HepG2 (cell line): ENCODE data around the gene VAC14. TPM values are rescaled to one million over a fixed set of nuclear protein-coding genes. Genes with fewer than 3 reads are reported as not detected.
A peak's percentile ranks its signal among the peaks of the same experiment; 100 is the strongest.

Source experiments
- ATAC-seq: fragments of 200-7000 bp; cut with Tn5 transposase; 3 replicates; pipeline ENCODE4 v1.9.1; 2020; ENCODE audit warnings: mild to moderate bottlenecking, moderate library complexity
- BruUV-seq: library from RNA; stranded (reverse); fragments of 400-500 nt; replicated peaks from 2 replicates; lab custom pipeline; 2021; lab: Mats Ljungman, UMichigan
- CTCF ChIA-PET: fragments of 300-600 bp; formaldehyde crosslinking; extraction: SDS; loops from one replicate; lab custom pipeline; 2021; ENCODE audit warnings: low total read pairs, inconsistent platforms, low intra/inter-chr PET ratio; lab: Yijun Ruan, JAX
- POLR2A ChIA-PET: fragments of 350-600 bp; sonication (Branson Sonifier 250); formaldehyde crosslinking; loops from one replicate; lab custom pipeline; 2020; ENCODE audit warnings: antibody characterized with exemption, inconsistent platforms; lab: Yijun Ruan, JAX
- DNase-seq: peaks from one replicate; pipeline ENCODE4 v3.0.0-alpha.2; 2015; ENCODE audit warnings: low spot score
- FAIRE-seq: peaks from 3 replicates; lab custom pipeline; 2011; peaks lifted over from hg19 to GRCh38; lab: Jason Lieb, UNC
- H2AFZ ChIP-seq: one replicate; pipeline ENCODE4 v1.6.1; 2011; ENCODE audit warnings: low read length, inconsistent platforms
- H3K27ac ChIP-seq: fragments of 300-600 bp; 3 replicates; pipeline ENCODE4 v1.8.0; 2011; ENCODE audit warnings: mixed run types, mild to moderate bottlenecking, mixed read lengths, low read length, inconsistent platforms; ENCODE audit not compliant: insufficient read depth; ENCODE audit errors: extremely low read length
- H3K27me3 ChIP-seq, 2 experiments: fragments of 200-600 bp in 1 of 2; 2 replicates in 1 of 2; 3 replicates in 1 of 2; pipeline versions ENCODE4 v1.6.0 to v1.8.0; 2011; ENCODE audit warnings: low read length in 2 of 2, mild to moderate bottlenecking in 2 of 2, moderate library complexity in 2 of 2, inconsistent platforms in 1 of 2; ENCODE audit not compliant: insufficient read depth in 2 of 2, control insufficient read depth in 1 of 2
- H3K36me3 ChIP-seq, 2 experiments: fragments of 200-600 bp in 1 of 2; replicated peaks in 1 of 2; 2 replicates in 1 of 2; 3 replicates in 1 of 2; pipeline versions ENCODE4 v1.5.1 to v1.8.0; 2011; ENCODE audit warnings: low read length in 2 of 2, inconsistent platforms in 1 of 2; ENCODE audit not compliant: insufficient read depth in 2 of 2, control insufficient read depth in 1 of 2
- H3K4me1 ChIP-seq: 2 replicates; pipeline ENCODE4 v1.5.1; 2012; ENCODE audit warnings: low read length, inconsistent platforms; ENCODE audit not compliant: insufficient read depth
- H3K4me2 ChIP-seq: 2 replicates; pipeline ENCODE4 v1.6.0; 2011; ENCODE audit warnings: low read depth, low read length, inconsistent platforms
- H3K4me3 ChIP-seq, 3 experiments: fragments of 200-600 bp in 1 of 3; sonication (generic), shearing (Covaris generic) in 1 of 3; replicated peaks in 1 of 3; 2 replicates each; pipeline ENCODE4 v1.5.1; 2011 to 2016; ENCODE audit warnings: low read length in 3 of 3, inconsistent platforms in 2 of 3, low read depth in 2 of 3, mild to moderate bottlenecking in 2 of 3, control low read depth in 1 of 3, mixed read lengths in 1 of 3; ENCODE audit not compliant: insufficient read depth in 1 of 3
- H3K79me2 ChIP-seq: one replicate; pipeline ENCODE4 v1.6.1; 2011; ENCODE audit warnings: low read length, inconsistent platforms; ENCODE audit not compliant: insufficient read depth
- H3K9ac ChIP-seq: 2 replicates; pipeline ENCODE4 v1.6.0; 2011; ENCODE audit warnings: mild to moderate bottlenecking, low read depth, low read length, inconsistent platforms; ENCODE audit not compliant: insufficient read depth
- H3K9me3 ChIP-seq: 2 replicates; pipeline ENCODE4 v1.5.1; 2012; ENCODE audit warnings: mild to moderate bottlenecking, low read length
- H4K20me1 ChIP-seq: 2 replicates; pipeline ENCODE4 v1.6.0; 2011; ENCODE audit warnings: inconsistent platforms, mild to moderate bottlenecking, low read length, moderate library complexity; ENCODE audit not compliant: insufficient read depth
- FIP1L1 ChIP-seq: fragments of 200-400 bp; formaldehyde crosslinking; IDR thresholded peaks from 2 replicates; pipeline ENCODE4 v1.6.1; 2018; ENCODE audit warnings: low read depth, mild to moderate bottlenecking, low read length, moderate library complexity, borderline replicate concordance; ENCODE audit not compliant: insufficient read depth
- GPN1 ChIP-seq: sonication (generic); formaldehyde crosslinking; IDR thresholded peaks from 2 replicates; pipeline ENCODE4 v1.5.1; 2020; ENCODE audit warnings: missing genetic modification reagents, borderline replicate concordance
- HHEX ChIP-seq: IDR thresholded peaks from 2 replicates; pipeline ENCODE4 v1.6.1; 2016; ENCODE audit warnings: control low read depth
- HNRNPK ChIP-seq: fragments of 200-400 bp; formaldehyde crosslinking; IDR thresholded peaks from 2 replicates; pipeline ENCODE4 v1.6.1; 2018; ENCODE audit warnings: low read length, low read depth, moderate library complexity, mild to moderate bottlenecking; ENCODE audit not compliant: poor library complexity, severe bottlenecking
- HOXA9 ChIP-seq: sonication (generic); formaldehyde crosslinking; IDR thresholded peaks from 2 replicates; pipeline ENCODE4 v1.8.1; 2022; ENCODE audit warnings: missing genetic modification reagents, mild to moderate bottlenecking, moderate library complexity, borderline replicate concordance
- MATR3 ChIP-seq: sonication (generic); formaldehyde crosslinking; IDR thresholded peaks from 2 replicates; pipeline ENCODE4 v1.4.0; 2020; ENCODE audit warnings: missing genetic modification reagents
- SALL2 ChIP-seq: sonication (generic); formaldehyde crosslinking; IDR thresholded peaks from 2 replicates; pipeline ENCODE4 v1.8.1; 2023; ENCODE audit warnings: mild to moderate bottlenecking, missing genetic modification reagents, inconsistent platforms
- ZNF207 ChIP-seq: fragments of 450-650 bp; IDR thresholded peaks from 2 replicates; pipeline ENCODE4 v1.6.1; 2016; ENCODE audit warnings: antibody characterized with exemption, borderline replicate concordance
- ZNF383 ChIP-seq: sonication (generic); formaldehyde crosslinking; IDR thresholded peaks from 2 replicates; pipeline ENCODE4 v1.4.0; 2020; ENCODE audit warnings: missing genetic modification reagents, mild to moderate bottlenecking, borderline replicate concordance
- WGBS: methylation state at CpG from one replicate; pipeline ENCODE4 v1.1.6; 2017; ENCODE audit warnings: low lambda C conversion rate; 5-methylcytosine and 5-hydroxymethylcytosine counted together
- in situ Hi-C: cut with HindIII; loops from 2 replicates; pipeline ENCODE4 v1.10.0; 2017; ENCODE audit warnings: low pct_unique_long_range_greater_than_20kb; ENCODE audit not compliant: extremely low pct_ligation_motif_present
- intact Hi-C: fragments of 100-400 bp; cut with micrococcal nuclease; formaldehyde crosslinking; loops from one replicate; pipeline ENCODE4 v1.10.0; 2022; ENCODE audit not compliant: unreplicated experiment
- polyA plus RNA-seq, 8 experiments: library from polyadenylated mRNA; depleted of rRNA in 3 of 8; stranded (reverse) in 7 of 8; unstranded in 1 of 8; fragments of >200 nt; fragmentation: Illumina TruSeq in 4 of 8; extraction: Trizol in 4 of 8; gene quantifications; 2 replicates each; pipeline versions ENCODE4 v1.2.1 to v1.2.3, GENCODE V29; 2011 to 2016; ENCODE audit warnings: low read depth in 4 of 8, missing spikeins in 1 of 8, mixed read lengths in 1 of 8; ENCODE audit not compliant: insufficient read depth in 1 of 8
- total RNA-seq, 5 experiments: library from RNA; depleted of rRNA; stranded (reverse); fragments of >200 nt; fragmentation: Illumina TruSeq; extraction: Trizol; gene quantifications; 2 replicates each; pipeline ENCODE4 v1.2.3, GENCODE V29; 2016; ENCODE audit warnings: low read depth in 1 of 5
- TF ChIP-seq, protein P1 (sequence below): sonication (generic); formaldehyde crosslinking; IDR thresholded peaks from 2 replicates; pipeline ENCODE4 v1.5.0; 2020; ENCODE audit warnings: mild to moderate bottlenecking, missing genetic modification reagents

VAC14 gene
- total and polyA plus RNA-seq, 2 of the 13 experiments (the other 11 are each of a cell fraction or from before 2014, with no cell fraction given): 23.5 to 24.6 TPM

DNA sequence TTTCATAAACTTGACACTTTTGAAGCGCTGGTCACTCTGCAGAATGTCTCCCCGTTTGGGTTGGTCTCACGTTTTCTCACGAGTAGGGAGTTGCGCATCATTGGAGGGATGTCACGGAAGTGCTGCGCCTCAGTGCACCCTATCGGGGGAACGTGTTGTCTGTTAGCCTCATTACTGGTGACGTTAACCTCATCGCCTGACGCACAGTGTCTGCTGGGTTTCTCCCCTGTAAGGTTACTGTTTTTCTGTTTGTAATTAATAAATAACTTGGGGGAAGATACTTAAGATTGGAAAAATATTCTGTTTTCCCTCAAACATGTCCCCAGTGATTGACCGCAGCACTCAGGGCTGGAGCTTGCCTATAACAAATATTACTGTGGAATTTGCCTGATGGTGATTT, 26.7 kb downstream of the VAC14 start:
- H2AFZ ChIP-seq: no peak overlapping the region
- intact Hi-C loops (no loop called here), in situ Hi-C loops (no loop called here)
- POLR2A ChIA-PET: interaction anchor here (1.5 kb wide), 1 partner anchor 92 kb away, joined by 3 read pairs; no protein-coding TSS in a partner anchor
- H3K36me3 ChIP-seq: peaks cover 23 to 63% of the 10 kb centered on the region in 2 experiments
- no peak overlapping the region for H3K27ac ChIP-seq
- CTCF ChIA-PET: interaction anchor here (0.7 kb wide), 1 partner anchor 60 kb away, joined by 4 read pairs; no protein-coding TSS in a partner anchor
- H3K9ac ChIP-seq: no peak overlapping the region
- ATAC-seq: no peak
- no peaks in the 10 kb centered on the region for H3K9me3 ChIP-seq
- no peaks in the 10 kb centered on the region for H3K27me3 ChIP-seq
- TF ChIP-seq HHEX (CRISPR knock-in tag): no peak
- TF ChIP-seq HNRNPK: peak; percentile 82
- peaks cover 16% of the 10 kb centered on the region for H3K4me1 ChIP-seq
- H3K4me2 ChIP-seq: no peak overlapping the region
- no peaks in the 10 kb centered on the region for H4K20me1 ChIP-seq
- BruUV-seq: no TSS peak
- WGBS: 95% methylated on average over 13 of the region's 13 CpGs
- DNase-seq: no peak
- FAIRE-seq: no peak
- no peaks in the 10 kb centered on the region for H3K79me2 ChIP-seq
- no peak overlapping the region for H3K4me3 ChIP-seq

DNA sequence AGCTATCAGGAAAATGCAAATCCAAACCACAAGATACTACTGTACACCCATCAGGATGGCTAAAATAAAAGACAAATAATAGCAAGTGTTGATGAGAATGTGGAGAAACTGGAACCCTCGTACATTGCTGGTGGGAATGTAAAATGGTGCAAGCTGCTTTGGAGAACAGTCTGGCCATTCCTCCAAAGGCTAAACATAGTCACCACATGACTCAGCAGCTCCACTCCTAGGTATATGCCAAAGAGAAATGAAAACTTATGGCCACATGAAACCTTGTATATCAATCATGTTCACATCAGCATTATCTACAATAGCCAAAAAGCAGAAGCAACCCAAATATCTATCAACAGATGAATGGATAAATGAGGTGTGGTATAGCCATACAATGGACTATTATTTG, 28.5 kb downstream of the VAC14 start:
- 94% methylated on average over 1 of the region's 1 CpG for WGBS
- Histone ChIP-seq H3K9me3 (no peaks in the 10 kb centered on the region), H3K9ac (no peak overlapping the region), H3K4me1 (peaks cover 12% of the 10 kb centered on the region), H3K79me2 (no peaks in the 10 kb centered on the region), H3K27ac (no peak overlapping the region), H3K36me3 (peaks cover 23 to 63% of the 10 kb centered on the region in 2 experiments), H4K20me1 (no peaks in the 10 kb centered on the region), H2AFZ (no peak overlapping the region), H3K4me2 (no peak overlapping the region), H3K27me3 (no peaks in the 10 kb centered on the region), H3K4me3 (no peak overlapping the region)
- no peak for DNase-seq
- POLR2A ChIA-PET: no interaction called here
- in situ Hi-C loops: no loop called here
- CTCF ChIA-PET: interaction anchor here (2.6 kb wide), 1 partner anchor 116 kb away, joined by 17 read pairs; no protein-coding TSS in a partner anchor
- BruUV-seq: no TSS peak
- ATAC-seq: no peak
- intact Hi-C loops: no loop called here
- TF ChIP-seq GPN1 (CRISPR knock-in tag): no peak
- no peak for TF ChIP-seq MATR3 (CRISPR knock-in tag)
- TF ChIP-seq ZNF383 (CRISPR knock-in tag): no peak
- TF ChIP-seq HOXA9: no peak
- TF ChIP-seq, protein P1, sequence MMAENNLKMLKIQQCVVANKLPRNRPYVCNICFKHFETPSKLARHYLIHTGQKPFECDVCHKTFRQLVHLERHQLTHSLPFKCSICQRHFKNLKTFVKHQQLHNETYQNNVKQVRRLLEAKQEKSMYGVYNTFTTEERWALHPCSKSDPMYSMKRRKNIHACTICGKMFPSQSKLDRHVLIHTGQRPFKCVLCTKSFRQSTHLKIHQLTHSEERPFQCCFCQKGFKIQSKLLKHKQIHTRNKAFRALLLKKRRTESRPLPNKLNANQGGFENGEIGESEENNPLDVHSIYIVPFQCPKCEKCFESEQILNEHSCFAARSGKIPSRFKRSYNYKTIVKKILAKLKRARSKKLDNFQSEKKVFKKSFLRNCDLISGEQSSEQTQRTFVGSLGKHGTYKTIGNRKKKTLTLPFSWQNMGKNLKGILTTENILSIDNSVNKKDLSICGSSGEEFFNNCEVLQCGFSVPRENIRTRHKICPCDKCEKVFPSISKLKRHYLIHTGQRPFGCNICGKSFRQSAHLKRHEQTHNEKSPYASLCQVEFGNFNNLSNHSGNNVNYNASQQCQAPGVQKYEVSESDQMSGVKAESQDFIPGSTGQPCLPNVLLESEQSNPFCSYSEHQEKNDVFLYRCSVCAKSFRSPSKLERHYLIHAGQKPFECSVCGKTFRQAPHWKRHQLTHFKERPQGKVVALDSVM: no peak
- no peak for TF ChIP-seq ZNF207
- TF ChIP-seq SALL2 (CRISPR knock-in tag): no peak
- TF ChIP-seq FIP1L1: no peak
- no peak for FAIRE-seq
